ENCODE results near the gene CDH15. TPM values are rescaled to one million over a fixed set of nuclear protein-coding genes. Genes with fewer than 3 reads are reported as not detected.

The CDH15 gene
- total RNA-seq, 5 donors from 2014 or later (not counting 1 experiment from before 2014, with no cell fraction given): 0.19 TPM; not detected in 4

- no peak overlapping the region for H3K4me3 ChIP-seq (ENCODE audit: control insufficient read depth in 1 of 2, extremely low read depth in 1 of 2, low read length in 1 of 2)
- DNase-seq: no peak
- H3K4me1 ChIP-seq (ENCODE audit: control insufficient read depth in 1 of 2, extremely low read depth in 1 of 2, insufficient read depth in 2 of 2, low read length in 2 of 2): peaks cover 0 to 9% of the 10 kb centered on the region in 2 experiments
- no peak overlapping the region for H3K27ac Mint-ChIP-seq
- no peaks in the 10 kb centered on the region for H3K9me3 ChIP-seq
- no peaks in the 10 kb centered on the region for H3K36me3 ChIP-seq (ENCODE audit: control insufficient read depth in 2 of 2, extremely low read depth in 1 of 2, insufficient read depth in 1 of 2, low read length in 1 of 2)
- H3K4me1 Mint-ChIP-seq: peaks cover 0 to 5% (median 0%) of the 10 kb centered on the region in 3 donors
- POLR2A ChIA-PET: no interaction called here
- CTCF ChIA-PET: no interaction called here
- no peaks in the 10 kb centered on the region for H3K9me3 Mint-ChIP-seq
- H3K27ac ChIP-seq (ENCODE audit: low read length): no peak overlapping the region
- 90% methylated on average over 20 of the region's 20 CpGs for WGBS (ENCODE audit: insufficient coverage)
- H3K4me3 Mint-ChIP-seq: no peak overlapping the region
- no peak for ATAC-seq (replicated peaks in 1 of 4)
- no peaks in the 10 kb centered on the region for H3K36me3 Mint-ChIP-seq
- H3K27me3 Mint-ChIP-seq: peaks cover 0 to 3% of the 10 kb centered on the region in 2 donors
- H3K27me3 ChIP-seq (replicated peaks in 1 of 2; ENCODE audit: control insufficient read depth in 2 of 2, extremely low read depth in 1 of 2, insufficient read depth in 2 of 2, low read length in 1 of 2): peaks cover 0 to 4% of the 10 kb centered on the region in 2 experiments
These were observed 11.6 kb upstream of the CDH15 start for GRCh38 chr16:89159850-89160354.

- WGBS (ENCODE audit: insufficient coverage): 89% methylated on average over 25 of the region's 29 CpGs
- Histone ChIP-seq H3K27me3 (replicated peaks in 1 of 2; ENCODE audit: control insufficient read depth in 2 of 2, extremely low read depth in 1 of 2, insufficient read depth in 2 of 2, low read length in 1 of 2) (peaks cover 0 to 4% of the 10 kb centered on the region in 2 experiments), H3K4me3 (ENCODE audit: control insufficient read depth in 1 of 2, extremely low read depth in 1 of 2, low read length in 1 of 2) (no peak overlapping the region), H3K9me3 (no peaks in the 10 kb centered on the region), H3K4me1 (ENCODE audit: control insufficient read depth in 1 of 2, extremely low read depth in 1 of 2, insufficient read depth in 2 of 2, low read length in 2 of 2) (peaks cover 0 to 9% of the 10 kb centered on the region in 2 experiments), H3K36me3 (ENCODE audit: control insufficient read depth in 2 of 2, extremely low read depth in 1 of 2, insufficient read depth in 1 of 2, low read length in 1 of 2) (no peaks in the 10 kb centered on the region), H3K27ac (ENCODE audit: low read length) (no peak overlapping the region)
- Mint-ChIP-seq H3K4me1 (peaks cover 0 to 3% (median 0%) of the 10 kb centered on the region in 3 donors), H3K27me3 (peaks cover 0 to 3% of the 10 kb centered on the region in 2 donors), H3K9me3 (no peaks in the 10 kb centered on the region), H3K36me3 (no peaks in the 10 kb centered on the region), H3K27ac (no peak overlapping the region), H3K4me3 (no peak overlapping the region)
- DNase-seq: no peak
- ATAC-seq (replicated peaks in 1 of 4): no peak
- ChIA-PET CTCF (no interaction called here), POLR2A (no interaction called here)
These were observed 10.4 kb upstream of the CDH15 start for GRCh38 chr16:89160977-89161701.

- H3K27ac ChIP-seq (ENCODE audit: low read length): no peak overlapping the region
- H3K4me1 ChIP-seq (ENCODE audit: control insufficient read depth in 1 of 2, extremely low read depth in 1 of 2, insufficient read depth in 2 of 2, low read length in 2 of 2): peaks cover under 1 to 8% of the 10 kb centered on the region in 2 experiments
- CTCF ChIA-PET: no interaction called here
- Mint-ChIP-seq H3K4me3 (no peak overlapping the region), H3K27me3 (peaks cover 0 to 3% of the 10 kb centered on the region in 2 donors), H3K4me1 (peaks cover 0 to 3% (median 0%) of the 10 kb centered on the region in 3 donors), H3K36me3 (no peaks in the 10 kb centered on the region), H3K9me3 (no peaks in the 10 kb centered on the region), H3K27ac (no peak overlapping the region)
- ATAC-seq (replicated peaks in 1 of 4) (peak in 1 of 4 experiments; percentile 12), DNase-seq (no peak)
- H3K4me3 ChIP-seq (ENCODE audit: control insufficient read depth in 1 of 2, extremely low read depth in 1 of 2, low read length in 1 of 2): no peak overlapping the region
- WGBS (ENCODE audit: insufficient coverage): 84% methylated on average over 36 of the region's 40 CpGs
- H3K9me3 ChIP-seq: no peaks in the 10 kb centered on the region
- POLR2A ChIA-PET: no interaction called here
- peaks cover 0 to 9% of the 10 kb centered on the region in 2 experiments for H3K27me3 ChIP-seq (replicated peaks in 1 of 2; ENCODE audit: control insufficient read depth in 2 of 2, extremely low read depth in 1 of 2, insufficient read depth in 2 of 2, low read length in 1 of 2)
- H3K36me3 ChIP-seq (ENCODE audit: control insufficient read depth in 2 of 2, extremely low read depth in 1 of 2, insufficient read depth in 1 of 2, low read length in 1 of 2): no peaks in the 10 kb centered on the region
These were observed 9.5 kb upstream of the CDH15 start for GRCh38 chr16:89161763-89162713.

GRCh38 chr16:89163297-89163696 is 8.3 kb upstream of the CDH15 start:
- no peak for ATAC-seq (replicated peaks in 1 of 4)
- POLR2A ChIA-PET: no interaction called here

GRCh38 chr16:89164436-89164835 is 7.1 kb upstream of the CDH15 start:
- Mint-ChIP-seq H3K27me3 (peaks cover 0 to 5% of the 10 kb centered on the region in 2 donors), H3K36me3 (no peaks in the 10 kb centered on the region), H3K4me3 (no peak overlapping the region), H3K9me3 (no peaks in the 10 kb centered on the region), H3K27ac (no peak overlapping the region), H3K4me1 (peaks cover 0 to 5% (median 0%) of the 10 kb centered on the region in 3 donors)
- Histone ChIP-seq H3K4me3 (ENCODE audit: control insufficient read depth in 1 of 2, extremely low read depth in 1 of 2, low read length in 1 of 2) (no peak overlapping the region), H3K36me3 (ENCODE audit: control insufficient read depth in 2 of 2, extremely low read depth in 1 of 2, insufficient read depth in 1 of 2, low read length in 1 of 2) (no peaks in the 10 kb centered on the region), H3K27ac (ENCODE audit: low read length) (no peak overlapping the region), H3K9me3 (no peaks in the 10 kb centered on the region), H3K4me1 (ENCODE audit: control insufficient read depth in 1 of 2, extremely low read depth in 1 of 2, insufficient read depth in 2 of 2, low read length in 2 of 2) (peaks cover 3 to 12% of the 10 kb centered on the region in 2 experiments), H3K27me3 (replicated peaks in 1 of 2; ENCODE audit: control insufficient read depth in 2 of 2, extremely low read depth in 1 of 2, insufficient read depth in 2 of 2, low read length in 1 of 2) (peaks cover 0 to 33% of the 10 kb centered on the region in 2 experiments)
- CTCF ChIA-PET: interaction anchor here in 1 of 2 donors (0.8 kb wide), 1 partner anchor 220 kb away, joined by 10 read pairs; no protein-coding TSS in a partner anchor
- WGBS (ENCODE audit: insufficient coverage): 93% methylated on average over 13 of the region's 15 CpGs
- ATAC-seq (replicated peaks in 1 of 4): no peak
- no peak for DNase-seq
- POLR2A ChIA-PET: no interaction called here

More at GRCh38 chr16:89163297-89163696, 8.3 kb upstream of the CDH15 start:
- Histone ChIP-seq H3K27me3 (replicated peaks in 1 of 2; ENCODE audit: control insufficient read depth in 2 of 2, extremely low read depth in 1 of 2, insufficient read depth in 2 of 2, low read length in 1 of 2) (peaks cover 0 to 22% of the 10 kb centered on the region in 2 experiments), H3K9me3 (no peaks in the 10 kb centered on the region), H3K27ac (ENCODE audit: low read length) (no peak overlapping the region), H3K36me3 (ENCODE audit: control insufficient read depth in 2 of 2, extremely low read depth in 1 of 2, insufficient read depth in 1 of 2, low read length in 1 of 2) (no peaks in the 10 kb centered on the region), H3K4me3 (ENCODE audit: control insufficient read depth in 1 of 2, extremely low read depth in 1 of 2, low read length in 1 of 2) (no peak overlapping the region), H3K4me1 (ENCODE audit: control insufficient read depth in 1 of 2, extremely low read depth in 1 of 2, insufficient read depth in 2 of 2, low read length in 2 of 2) (peaks cover 3 to 18% of the 10 kb centered on the region in 2 experiments)
- CTCF ChIA-PET: no interaction called here
- DNase-seq: no peak
- no peaks in the 10 kb centered on the region for H3K36me3 Mint-ChIP-seq
- peaks cover 0 to 3% of the 10 kb centered on the region in 2 donors for H3K27me3 Mint-ChIP-seq
- H3K4me3 Mint-ChIP-seq: no peak overlapping the region
- peaks cover 0 to 5% (median 0%) of the 10 kb centered on the region in 3 donors for H3K4me1 Mint-ChIP-seq
- no peaks in the 10 kb centered on the region for H3K9me3 Mint-ChIP-seq
- H3K27ac Mint-ChIP-seq: no peak overlapping the region
- WGBS (ENCODE audit: insufficient coverage): 92% methylated on average over 4 of the region's 9 CpGs

All from T-cell (primary cell).